ENCODE measurements around the gene SCUBE1. TPM values are rescaled to one million over a fixed set of nuclear protein-coding genes. Genes with fewer than 3 reads are reported as not detected.

Gene SCUBE1
- polyA plus RNA-seq, 1 experiment = not detected

GRCh38 chr22:43257549-43257948 lies 85.6 kb downstream of the SCUBE1 start:
- TF ChIP-seq CTCF (IDR thresholded peaks at IDR 0.05; ENCODE audit: insufficient read depth, low read depth, low read length) = no peak
- ChIA-PET POLR2A (no interaction called here), CTCF (interaction anchor here (1.0 to 1.7 kb wide), 2 partner anchors 10 to 16 kb away, joined by 3 to 5 read pairs; no protein-coding TSS in a partner anchor)
- Histone ChIP-seq H3K27me3 (ENCODE audit: control insufficient read depth, insufficient read depth, low read length) (peaks cover 5% of the 10 kb centered on the region; the same call in 1 of the 2 replicates), H3K36me3 (ENCODE audit: control insufficient read depth, insufficient read depth, low read length) (no peaks in the 10 kb centered on the region), H3K4me3 (ENCODE audit: low read depth, low read length) (no peak overlapping the region)
- no peak for DNase-seq (ENCODE audit: low read depth)

- H3K36me3 ChIP-seq (ENCODE audit: control insufficient read depth, insufficient read depth, low read length) = no peaks in the 10 kb centered on the region
- H3K4me3 ChIP-seq (ENCODE audit: low read depth, low read length) = no peak overlapping the region
- CTCF ChIA-PET = interaction anchor here (1.0 to 1.7 kb wide), 2 partner anchors 10 to 16 kb away, joined by 3 to 5 read pairs; no protein-coding TSS in a partner anchor
- peaks cover 5% of the 10 kb centered on the region; the same call in 1 of the 2 replicates for H3K27me3 ChIP-seq (ENCODE audit: control insufficient read depth, insufficient read depth, low read length)
- TF ChIP-seq CTCF (IDR thresholded peaks at IDR 0.05; ENCODE audit: insufficient read depth, low read depth, low read length) = no peak
- DNase-seq (ENCODE audit: low read depth) = no peak
- POLR2A ChIA-PET = no interaction called here
These were observed 86.1 kb downstream of the SCUBE1 start for GRCh38 chr22:43256976-43257545.

- Histone ChIP-seq H3K36me3 (ENCODE audit: control insufficient read depth, insufficient read depth, low read length) (no peaks in the 10 kb centered on the region), H3K4me3 (ENCODE audit: low read depth, low read length) (no peak overlapping the region), H3K27me3 (ENCODE audit: control insufficient read depth, insufficient read depth, low read length) (peaks cover 5% of the 10 kb centered on the region; the same call in 1 of the 2 replicates)
- CTCF ChIA-PET = interaction anchor here (1.7 kb wide), 1 partner anchor 17 kb away, joined by 5 read pairs; no protein-coding TSS in a partner anchor
- no peak for TF ChIP-seq CTCF (IDR thresholded peaks at IDR 0.05; ENCODE audit: insufficient read depth, low read depth, low read length)
- POLR2A ChIA-PET = no interaction called here
- DNase-seq (ENCODE audit: low read depth) = no peak
These were observed 86.6 kb downstream of the SCUBE1 start for GRCh38 chr22:43256569-43256968.

- DNase-seq (ENCODE audit: low read depth) = no peak
- TF ChIP-seq CTCF (IDR thresholded peaks at IDR 0.05; ENCODE audit: insufficient read depth, low read depth, low read length) = no peak
- H3K4me3 ChIP-seq (ENCODE audit: low read depth, low read length) = no peak overlapping the region
- CTCF ChIA-PET = interaction anchor here (1.6 kb wide), 1 partner anchor 19 kb away, joined by 8 read pairs; no protein-coding TSS in a partner anchor
- H3K36me3 ChIP-seq (ENCODE audit: control insufficient read depth, insufficient read depth, low read length) = no peaks in the 10 kb centered on the region
- POLR2A ChIA-PET = no interaction called here
- peaks cover 6% of the 10 kb centered on the region; the same call in 1 of the 2 replicates for H3K27me3 ChIP-seq (ENCODE audit: control insufficient read depth, insufficient read depth, low read length)
These were observed 87.9 kb downstream of the SCUBE1 start for GRCh38 chr22:43255299-43255698.

GRCh38 chr22:43253839-43254238 lies 89.3 kb downstream of the SCUBE1 start:
- TF ChIP-seq CTCF (IDR thresholded peaks at IDR 0.05; ENCODE audit: insufficient read depth, low read depth, low read length) = no peak
- Histone ChIP-seq H3K36me3 (ENCODE audit: control insufficient read depth, insufficient read depth, low read length) (no peaks in the 10 kb centered on the region), H3K4me3 (ENCODE audit: low read depth, low read length) (no peak overlapping the region), H3K27me3 (ENCODE audit: control insufficient read depth, insufficient read depth, low read length) (peaks cover 6% of the 10 kb centered on the region; the same call in 1 of the 2 replicates)
- ChIA-PET POLR2A (no interaction called here), CTCF (interaction anchor here (0.9 to 1.6 kb wide), 2 partner anchors 20 to 92 kb away, joined by 3 to 8 read pairs; no protein-coding TSS in a partner anchor)
- DNase-seq (ENCODE audit: low read depth) = no peak

Measured in BJ (cell line).